Tibial nerve (tissue), 4 donors: ENCODE data around the gene ANO4. TPM values are rescaled to one million over a fixed set of nuclear protein-coding genes. Genes with fewer than 3 reads are reported as not detected.
A peak's percentile ranks its signal among the peaks of the same experiment; 100 is the strongest.

Source experiments
- DNase-seq, 2 donors: peaks; one replicate each; pipeline ENCODE4 v3.0.0-alpha.2; 2019; ENCODE audit warnings: low spot score in 2 of 2
- H3K27ac ChIP-seq, 4 donors: fragments of 200-600 bp; sonication (generic) in 3 of 4; one replicate each; pipeline ENCODE4 v1.5.1; 2017 to 2019; ENCODE audit warnings: mild to moderate bottlenecking in 1 of 4
- H3K27me3 ChIP-seq, 2 donors: fragments of 200-600 bp; sonication (generic) in 1 of 2; one replicate each; pipeline versions ENCODE4 v1.5.1 to v1.6.0; 2017 to 2019
- H3K36me3 ChIP-seq, 3 donors: fragments of 200-600 bp; sonication (generic); one replicate each; pipeline ENCODE4 v1.5.1; 2018 to 2019
- H3K4me1 ChIP-seq, 4 donors: fragments of 200-600 bp; sonication (generic) in 3 of 4; one replicate each; pipeline ENCODE4 v1.5.1; 2017 to 2019
- H3K4me3 ChIP-seq, 4 donors: fragments of 200-600 bp; sonication (generic) in 3 of 4; one replicate each; pipeline ENCODE4 v1.5.1; 2017 to 2019; ENCODE audit warnings: mild to moderate bottlenecking in 1 of 4, moderate library complexity in 1 of 4
- H3K9me3 ChIP-seq, 4 donors: fragments of 200-600 bp; sonication (generic) in 3 of 4; one replicate each; pipeline ENCODE4 v1.5.1; 2017 to 2019
- EP300 ChIP-seq, 2 donors: sonication (generic); formaldehyde crosslinking; IDR thresholded peaks; one replicate each; pipeline ENCODE4 v1.6.1; 2017; ENCODE audit warnings: antibody characterized with exemption in 2 of 2, mild to moderate bottlenecking in 1 of 2
- POLR2A ChIP-seq, 2 donors: fragments of 450-650 bp; IDR thresholded peaks; one replicate each; pipeline ENCODE4 v1.6.1; 2017; ENCODE audit warnings: antibody characterized with exemption in 2 of 2, mild to moderate bottlenecking in 2 of 2, moderate library complexity in 2 of 2
- WGBS, 2 donors: methylation state at CpG; one replicate each; pipeline ENCODE4 v1.1.5; 2018; 5-methylcytosine and 5-hydroxymethylcytosine counted together
- total RNA-seq, 4 donors: library from RNA; depleted of rRNA; stranded (reverse); fragments of >200 nt; gene quantifications; one replicate each; pipeline ENCODE4 v1.1.0, GENCODE V29; 2016
- TF ChIP-seq, protein P1 (sequence below), 5 experiments: fragments of 200-600 bp in 3 of 5; fragments of 450-650 bp in 2 of 5; sonication (generic) in 3 of 5; IDR thresholded peaks; one replicate each; pipeline ENCODE4 v1.5.1; 2016 to 2019; ENCODE audit warnings: antibody characterized with exemption in 5 of 5, mild to moderate bottlenecking in 3 of 5, moderate library complexity in 2 of 5

Gene ANO4
- total RNA-seq, 4 donors from 2014 or later, result 0.63 to 3.9 (median 1.3) TPM; not detected in 1

GRCh38 chr12:100824476-100824875 lies 29.9 kb downstream of the ANO4 start:
- DNase-seq, result no peak
- WGBS, 2 donors, result 60 to 63% methylated on average over 3 of the region's 3 CpGs
- TF ChIP-seq, protein P1, sequence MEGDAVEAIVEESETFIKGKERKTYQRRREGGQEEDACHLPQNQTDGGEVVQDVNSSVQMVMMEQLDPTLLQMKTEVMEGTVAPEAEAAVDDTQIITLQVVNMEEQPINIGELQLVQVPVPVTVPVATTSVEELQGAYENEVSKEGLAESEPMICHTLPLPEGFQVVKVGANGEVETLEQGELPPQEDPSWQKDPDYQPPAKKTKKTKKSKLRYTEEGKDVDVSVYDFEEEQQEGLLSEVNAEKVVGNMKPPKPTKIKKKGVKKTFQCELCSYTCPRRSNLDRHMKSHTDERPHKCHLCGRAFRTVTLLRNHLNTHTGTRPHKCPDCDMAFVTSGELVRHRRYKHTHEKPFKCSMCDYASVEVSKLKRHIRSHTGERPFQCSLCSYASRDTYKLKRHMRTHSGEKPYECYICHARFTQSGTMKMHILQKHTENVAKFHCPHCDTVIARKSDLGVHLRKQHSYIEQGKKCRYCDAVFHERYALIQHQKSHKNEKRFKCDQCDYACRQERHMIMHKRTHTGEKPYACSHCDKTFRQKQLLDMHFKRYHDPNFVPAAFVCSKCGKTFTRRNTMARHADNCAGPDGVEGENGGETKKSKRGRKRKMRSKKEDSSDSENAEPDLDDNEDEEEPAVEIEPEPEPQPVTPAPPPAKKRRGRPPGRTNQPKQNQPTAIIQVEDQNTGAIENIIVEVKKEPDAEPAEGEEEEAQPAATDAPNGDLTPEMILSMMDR (IDR thresholded peaks at IDR 0.05), result no peak
- no peak for TF ChIP-seq POLR2A (IDR thresholded peaks at IDR 0.05)
- TF ChIP-seq EP300 (IDR thresholded peaks at IDR 0.05), result no peak

GRCh38 chr12:100826323-100826722 lies 31.7 kb downstream of the ANO4 start:
- TF ChIP-seq, protein P1 (IDR thresholded peaks at IDR 0.05), result no peak
- TF ChIP-seq POLR2A (IDR thresholded peaks at IDR 0.05) (no peak), EP300 (IDR thresholded peaks at IDR 0.05) (no peak)
- no peaks in the 10 kb centered on the region for H3K36me3 ChIP-seq
- no peak overlapping the region for H3K4me3 ChIP-seq
- no peaks in the 10 kb centered on the region for H3K27me3 ChIP-seq
- no peaks in the 10 kb centered on the region for H3K9me3 ChIP-seq
- peaks cover 0 to 3% (median 0%) of the 10 kb centered on the region in 4 donors for H3K4me1 ChIP-seq
- DNase-seq, result peak in 1 of 2 donors; percentile 32
- WGBS, 2 donors, result 11 to 14% methylated on average over 4 of the region's 4 CpGs
- H3K27ac ChIP-seq, result no peak overlapping the region

More at GRCh38 chr12:100824476-100824875, 29.9 kb downstream of the ANO4 start:
- H3K27me3 ChIP-seq, result no peaks in the 10 kb centered on the region
- no peaks in the 10 kb centered on the region for H3K9me3 ChIP-seq
- no peaks in the 10 kb centered on the region for H3K36me3 ChIP-seq
- no peak overlapping the region for H3K27ac ChIP-seq
- no peaks in the 10 kb centered on the region for H3K4me1 ChIP-seq
- no peak overlapping the region for H3K4me3 ChIP-seq

- WGBS, 2 donors, result 52 to 64% methylated on average over 4 of the region's 4 CpGs
- TF ChIP-seq EP300 (IDR thresholded peaks at IDR 0.05) (no peak), POLR2A (IDR thresholded peaks at IDR 0.05) (no peak)
- TF ChIP-seq, protein P1 (IDR thresholded peaks at IDR 0.05), result peak in 3 of 5 experiments; percentile 11 to 25 (median 25)
- Histone ChIP-seq H3K27me3 (no peaks in the 10 kb centered on the region), H3K4me3 (no peak overlapping the region), H3K4me1 (peaks cover 0 to 3% (median 0%) of the 10 kb centered on the region in 4 donors), H3K27ac (no peak overlapping the region), H3K36me3 (no peaks in the 10 kb centered on the region), H3K9me3 (no peaks in the 10 kb centered on the region)
- no peak for DNase-seq
Observed at GRCh38 chr12:100827901-100828520, 33.4 kb downstream of the ANO4 start.

- Histone ChIP-seq H3K4me3 (no peak overlapping the region), H3K9me3 (no peaks in the 10 kb centered on the region), H3K36me3 (no peaks in the 10 kb centered on the region), H3K27ac (no peak overlapping the region), H3K27me3 (no peaks in the 10 kb centered on the region), H3K4me1 (peaks cover 0 to 3% (median 0%) of the 10 kb centered on the region in 4 donors)
- TF ChIP-seq EP300 (IDR thresholded peaks at IDR 0.05) (no peak), POLR2A (IDR thresholded peaks at IDR 0.05) (no peak)
- TF ChIP-seq, protein P1 (IDR thresholded peaks at IDR 0.05), result no peak
- WGBS, 2 donors, result 82 to 86% methylated on average over 6 of the region's 6 CpGs
- DNase-seq, result no peak
Observed at GRCh38 chr12:100830003-100830795, 35.6 kb downstream of the ANO4 start.

DNA sequence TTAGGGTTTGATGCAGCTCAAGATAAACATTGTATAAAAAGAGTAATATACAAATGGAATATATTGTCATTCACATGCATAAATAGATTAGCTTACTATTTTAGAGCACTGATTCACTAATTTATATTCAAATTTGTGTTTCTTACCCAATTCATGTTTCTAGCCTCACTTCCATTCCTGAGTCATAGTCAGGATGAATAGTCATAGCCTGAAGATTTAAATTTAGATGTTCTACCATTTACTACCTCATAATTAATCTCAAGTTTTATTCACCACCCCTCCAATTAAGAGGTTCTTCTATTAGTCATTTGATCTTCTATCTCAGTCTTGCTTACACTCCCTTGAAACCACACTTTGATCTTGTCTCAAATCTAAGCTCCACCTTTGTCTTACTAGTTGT lies 38.7 kb downstream of the ANO4 start:
- TF ChIP-seq, protein P1 (IDR thresholded peaks at IDR 0.05), result no peak
- no peak for TF ChIP-seq POLR2A (IDR thresholded peaks at IDR 0.05)
- no peak for TF ChIP-seq EP300 (IDR thresholded peaks at IDR 0.05)
- no peak for DNase-seq
- Histone ChIP-seq H3K27ac (no peak overlapping the region), H3K36me3 (no peaks in the 10 kb centered on the region), H3K4me3 (no peak overlapping the region), H3K27me3 (no peaks in the 10 kb centered on the region), H3K4me1 (peaks cover 0 to 3% (median 0%) of the 10 kb centered on the region in 4 donors), H3K9me3 (no peaks in the 10 kb centered on the region)
